ENCODE measurements around the gene DCHS1. TPM values are rescaled to one million over a fixed set of nuclear protein-coding genes. Genes with fewer than 3 reads are reported as not detected.

The DCHS1 gene
- total and polyA plus RNA-seq, 2 of the 13 experiments (the other 11 are each of a cell fraction or from before 2014, with no cell fraction given) = under 0.01 to 0.03 TPM

DNA sequence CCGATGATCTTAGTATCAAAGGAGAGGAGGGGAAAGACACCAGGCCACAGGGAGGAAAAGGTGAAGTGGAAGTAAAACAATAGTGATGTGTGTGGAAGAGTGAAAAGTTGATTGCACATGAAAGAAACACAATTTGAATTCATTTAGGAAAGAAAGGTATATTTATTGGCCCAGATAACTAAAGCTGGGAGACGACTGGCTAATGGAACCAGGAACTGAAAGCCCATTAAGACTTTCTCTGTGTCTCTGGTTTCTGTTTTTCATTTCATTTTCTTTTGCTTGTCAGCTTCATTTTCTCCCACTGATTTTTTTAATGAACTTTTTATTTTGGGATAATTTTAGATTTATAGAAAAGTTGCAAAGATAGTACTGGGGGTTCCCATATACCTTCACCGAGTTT, 5.1 kb upstream of the DCHS1 start (continued):
- TF ChIP-seq, protein P1, sequence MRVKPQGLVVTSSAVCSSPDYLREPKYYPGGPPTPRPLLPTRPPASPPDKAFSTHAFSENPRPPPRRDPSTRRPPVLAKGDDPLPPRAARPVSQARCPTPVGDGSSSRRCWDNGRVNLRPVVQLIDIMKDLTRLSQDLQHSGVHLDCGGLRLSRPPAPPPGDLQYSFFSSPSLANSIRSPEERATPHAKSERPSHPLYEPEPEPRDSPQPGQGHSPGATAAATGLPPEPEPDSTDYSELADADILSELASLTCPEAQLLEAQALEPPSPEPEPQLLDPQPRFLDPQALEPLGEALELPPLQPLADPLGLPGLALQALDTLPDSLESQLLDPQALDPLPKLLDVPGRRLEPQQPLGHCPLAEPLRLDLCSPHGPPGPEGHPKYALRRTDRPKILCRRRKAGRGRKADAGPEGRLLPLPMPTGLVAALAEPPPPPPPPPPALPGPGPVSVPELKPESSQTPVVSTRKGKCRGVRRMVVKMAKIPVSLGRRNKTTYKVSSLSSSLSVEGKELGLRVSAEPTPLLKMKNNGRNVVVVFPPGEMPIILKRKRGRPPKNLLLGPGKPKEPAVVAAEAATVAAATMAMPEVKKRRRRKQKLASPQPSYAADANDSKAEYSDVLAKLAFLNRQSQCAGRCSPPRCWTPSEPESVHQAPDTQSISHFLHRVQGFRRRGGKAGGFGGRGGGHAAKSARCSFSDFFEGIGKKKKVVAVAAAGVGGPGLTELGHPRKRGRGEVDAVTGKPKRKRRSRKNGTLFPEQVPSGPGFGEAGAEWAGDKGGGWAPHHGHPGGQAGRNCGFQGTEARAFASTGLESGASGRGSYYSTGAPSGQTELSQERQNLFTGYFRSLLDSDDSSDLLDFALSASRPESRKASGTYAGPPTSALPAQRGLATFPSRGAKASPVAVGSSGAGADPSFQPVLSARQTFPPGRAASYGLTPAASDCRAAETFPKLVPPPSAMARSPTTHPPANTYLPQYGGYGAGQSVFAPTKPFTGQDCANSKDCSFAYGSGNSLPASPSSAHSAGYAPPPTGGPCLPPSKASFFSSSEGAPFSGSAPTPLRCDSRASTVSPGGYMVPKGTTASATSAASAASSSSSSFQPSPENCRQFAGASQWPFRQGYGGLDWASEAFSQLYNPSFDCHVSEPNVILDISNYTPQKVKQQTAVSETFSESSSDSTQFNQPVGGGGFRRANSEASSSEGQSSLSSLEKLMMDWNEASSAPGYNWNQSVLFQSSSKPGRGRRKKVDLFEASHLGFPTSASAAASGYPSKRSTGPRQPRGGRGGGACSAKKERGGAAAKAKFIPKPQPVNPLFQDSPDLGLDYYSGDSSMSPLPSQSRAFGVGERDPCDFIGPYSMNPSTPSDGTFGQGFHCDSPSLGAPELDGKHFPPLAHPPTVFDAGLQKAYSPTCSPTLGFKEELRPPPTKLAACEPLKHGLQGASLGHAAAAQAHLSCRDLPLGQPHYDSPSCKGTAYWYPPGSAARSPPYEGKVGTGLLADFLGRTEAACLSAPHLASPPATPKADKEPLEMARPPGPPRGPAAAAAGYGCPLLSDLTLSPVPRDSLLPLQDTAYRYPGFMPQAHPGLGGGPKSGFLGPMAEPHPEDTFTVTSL (CRISPR knock-in tag; IDR thresholded peaks at IDR 0.05; ENCODE audit: borderline replicate concordance) = no peak
- TF ChIP-seq ADNP (CRISPR knock-in tag; IDR thresholded peaks at IDR 0.05) = no peak

DNA sequence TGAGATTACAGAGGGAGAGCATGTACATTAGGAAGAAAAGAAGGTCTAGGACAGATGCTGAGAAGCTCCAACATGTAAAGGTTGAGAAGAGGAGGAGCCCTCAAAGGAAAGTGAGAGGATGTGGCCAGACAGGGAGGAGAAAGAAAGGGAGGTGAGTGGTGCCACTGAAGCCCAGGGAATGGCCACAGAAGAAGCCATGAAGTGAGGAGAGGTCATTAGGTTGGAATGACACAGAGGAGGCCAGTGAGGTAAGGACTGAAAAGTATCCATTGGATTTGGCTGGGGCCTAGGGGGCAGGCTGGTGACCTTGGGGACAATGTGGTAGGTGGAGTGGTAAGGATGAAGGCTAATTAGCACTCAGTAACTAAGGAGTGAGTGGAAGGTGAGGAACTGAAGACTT, 3.0 kb upstream of the DCHS1 start:
- Histone ChIP-seq H4K20me1 (ENCODE audit: insufficient read depth, low read length) (no peaks in the 10 kb centered on the region), H3K9ac (ENCODE audit: insufficient read depth, low read depth, low read length) (no peak overlapping the region), H3K36me3 (replicated peaks in 1 of 2; ENCODE audit: control insufficient read depth in 1 of 2, insufficient read depth in 2 of 2, low read length in 2 of 2) (no peaks in the 10 kb centered on the region), H3K4me2 (ENCODE audit: low read depth, low read length) (no peak overlapping the region), H2AFZ (ENCODE audit: low read length) (no peak overlapping the region), H3K79me2 (ENCODE audit: insufficient read depth, low read length) (no peaks in the 10 kb centered on the region), H3K4me3 (replicated peaks in 1 of 3; ENCODE audit: insufficient read depth in 1 of 3, low read depth in 2 of 3, low read length in 3 of 3) (no peak overlapping the region), H3K27me3 (ENCODE audit: control insufficient read depth in 1 of 2, insufficient read depth in 2 of 2, low read length in 2 of 2) (peaks cover 13 to 64% of the 10 kb centered on the region in 2 experiments), H3K9me3 (ENCODE audit: low read length) (no peaks in the 10 kb centered on the region), H3K27ac (ENCODE audit: extremely low read length, insufficient read depth, low read length) (no peak overlapping the region), H3K4me1 (ENCODE audit: insufficient read depth, low read length) (peaks cover 12% of the 10 kb centered on the region)
- intact Hi-C loops (cut with micrococcal nuclease; ENCODE audit: unreplicated experiment) (no loop called here), in situ Hi-C loops (cut with HindIII; ENCODE audit: extremely low pct_ligation_motif_present, low pct_unique_long_range_greater_than_20kb) (no loop called here)
- no peak for TF ChIP-seq ISX (CRISPR knock-in tag; conservative IDR thresholded peaks at IDR 0.05)
- DNase-seq (ENCODE audit: low spot score) = no peak
- BruUV-seq (replicated peaks) = no TSS peak
- no peak for ATAC-seq
- ChIA-PET POLR2A (no interaction called here), CTCF (ENCODE audit: low intra/inter-chr PET ratio, low total read pairs) (no interaction called here)
- FAIRE-seq = no peak
